ENCODE data around the gene DHH. TPM values are rescaled to one million over a fixed set of nuclear protein-coding genes. Genes with fewer than 3 reads are reported as not detected.

Gene DHH
- total and polyA plus RNA-seq, 9 of the 15 experiments (the other 6 are each of a cell fraction or from before 2014, with no cell fraction given): 0.07 to 2.6 (median 0.54) TPM

- FAIRE-seq: no peak
These were observed 42.0 kb downstream of the DHH start for GRCh38 chr12:49052451-49053208.

More at GRCh38 chr12:49052451-49053208, 42.0 kb downstream of the DHH start:
- 92% methylated on average over 16 of the region's 16 CpGs for WGBS (ENCODE audit: insufficient coverage, low coverage, missing lambda C conversion rate)
- Histone ChIP-seq H3K4me3 (no peak overlapping the region), H3K4me1 (replicated peaks in 1 of 2; ENCODE audit: control insufficient read depth in 2 of 2, insufficient read depth in 2 of 2, low read length in 2 of 2) (peaks cover 6 to 12% of the 10 kb centered on the region in 2 experiments; a peak in 3 of 5 replicates), H2AFZ (ENCODE audit: low read depth, low read length) (no peak overlapping the region), H4K20me1 (replicated peaks; ENCODE audit: control insufficient read depth, insufficient read depth, low read length) (peaks cover 35% of the 10 kb centered on the region), H3K9me1 (ENCODE audit: control insufficient read depth, insufficient read depth, low read length) (peaks cover 4% of the 10 kb centered on the region), H3K9me3 (replicated peaks; ENCODE audit: control insufficient read depth, insufficient read depth, low read depth, low read length) (no peaks in the 10 kb centered on the region), H3K4me2 (ENCODE audit: insufficient read depth, low read length) (no peak overlapping the region), H3K36me3 (ENCODE audit: control insufficient read depth, insufficient read depth, low read length) (peaks cover 86% of the 10 kb centered on the region), H3K27ac (ENCODE audit: extremely low read depth, low read depth, low read length) (no peak overlapping the region), H3K9ac (ENCODE audit: insufficient read depth in 1 of 2, low read depth in 2 of 2, low read length in 2 of 2) (no peak overlapping the region), H3K27me3 (ENCODE audit: control insufficient read depth in 2 of 2, insufficient read depth in 2 of 2, low read length in 2 of 2) (no peaks in the 10 kb centered on the region), H3K79me2 (ENCODE audit: control insufficient read depth, insufficient read depth, low read length) (peaks cover 45% of the 10 kb centered on the region)
- intact Hi-C loops (cut with micrococcal nuclease): no loop called here
- POLR2A ChIA-PET: interaction anchor here (0.6 to 2.1 kb wide), 2 partner anchors 13 to 17 kb away, joined by 3 to 10 read pairs; partner anchors contain the start of gene RHEBL1
- ATAC-seq: no peak
- CTCF ChIA-PET (ENCODE audit: low intra/inter-chr PET ratio): no interaction called here
- no TSS peak for BruUV-seq (replicated peaks)
- DNase-seq (ENCODE audit: extremely low read depth in 1 of 4, low spot score in 3 of 4): no peak
- TF ChIP-seq ZFPM2 (CRISPR knock-in tag; IDR thresholded peaks at IDR 0.05) (no peak), EWSR1 (IDR thresholded peaks at IDR 0.05; ENCODE audit: borderline replicate concordance, low read depth, partially characterized antibody) (no peak), HNRNPK (IDR thresholded peaks at IDR 0.05; ENCODE audit: low read depth, low read length, poor library complexity, severe bottlenecking) (no peak), ZNF316 (IDR thresholded peaks at IDR 0.05) (no peak), SREBF2 (CRISPR knock-in tag; IDR thresholded peaks at IDR 0.05) (no peak)
- TF ChIP-seq, protein P1, sequence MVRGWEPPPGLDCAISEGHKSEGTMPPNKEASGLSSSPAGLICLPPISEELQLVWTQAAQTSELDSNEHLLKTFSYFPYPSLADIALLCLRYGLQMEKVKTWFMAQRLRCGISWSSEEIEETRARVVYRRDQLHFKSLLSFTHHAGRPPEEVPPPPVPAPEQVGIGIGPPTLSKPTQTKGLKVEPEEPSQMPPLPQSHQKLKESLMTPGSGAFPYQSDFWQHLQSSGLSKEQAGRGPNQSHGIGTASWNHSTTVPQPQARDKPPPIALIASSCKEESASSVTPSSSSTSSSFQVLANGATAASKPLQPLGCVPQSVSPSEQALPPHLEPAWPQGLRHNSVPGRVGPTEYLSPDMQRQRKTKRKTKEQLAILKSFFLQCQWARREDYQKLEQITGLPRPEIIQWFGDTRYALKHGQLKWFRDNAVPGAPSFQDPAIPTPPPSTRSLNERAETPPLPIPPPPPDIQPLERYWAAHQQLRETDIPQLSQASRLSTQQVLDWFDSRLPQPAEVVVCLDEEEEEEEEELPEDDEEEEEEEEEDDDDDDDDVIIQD (CRISPR knock-in tag; IDR thresholded peaks at IDR 0.05): no peak
- in situ Hi-C loops (cut with MboI): no loop called here
